ENCODE data around the gene MOBP. TPM values are rescaled to one million over a fixed set of nuclear protein-coding genes. Genes with fewer than 3 reads are reported as not detected.
"Not testable (repeated sequence)": the region's sequence is repeated elsewhere in the genome, so short reads cannot be mapped to it uniquely, and the experiment has no call there.

Gene MOBP
- total RNA-seq, 3 donors from 2014 or later, result under 0.01 TPM; not detected in 2

DNA sequence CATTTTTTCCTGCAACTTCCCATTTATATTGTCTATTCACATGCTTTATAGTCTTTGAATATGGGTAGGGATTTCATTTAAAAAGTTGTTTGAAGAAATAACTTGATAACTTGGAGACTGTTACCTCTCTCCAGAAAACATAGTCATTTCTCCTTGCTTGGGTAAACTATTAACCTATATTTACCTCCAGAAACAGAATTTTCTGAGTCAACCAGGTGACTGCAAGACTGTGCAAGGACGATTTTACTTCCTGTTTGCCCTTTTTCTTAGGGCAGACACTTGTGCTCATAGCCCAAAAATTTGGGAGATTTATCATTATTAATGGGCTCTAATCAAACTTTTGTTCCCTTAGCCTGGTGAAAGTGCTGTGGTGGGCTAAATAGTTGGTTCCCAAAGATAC lies 14.3 kb upstream of the MOBP start:
- Histone ChIP-seq H3K4me3 (no peak overlapping the region), H3K4me1 (no peaks in the 10 kb centered on the region), H3K36me3 (no peaks in the 10 kb centered on the region), H3K27me3 (no peaks in the 10 kb centered on the region), H3K9me3 (no peaks in the 10 kb centered on the region), H3K27ac (no peak overlapping the region)
- no peak for DNase-seq (ENCODE audit: low spot score in 2 of 2)
- TF ChIP-seq, protein P1, sequence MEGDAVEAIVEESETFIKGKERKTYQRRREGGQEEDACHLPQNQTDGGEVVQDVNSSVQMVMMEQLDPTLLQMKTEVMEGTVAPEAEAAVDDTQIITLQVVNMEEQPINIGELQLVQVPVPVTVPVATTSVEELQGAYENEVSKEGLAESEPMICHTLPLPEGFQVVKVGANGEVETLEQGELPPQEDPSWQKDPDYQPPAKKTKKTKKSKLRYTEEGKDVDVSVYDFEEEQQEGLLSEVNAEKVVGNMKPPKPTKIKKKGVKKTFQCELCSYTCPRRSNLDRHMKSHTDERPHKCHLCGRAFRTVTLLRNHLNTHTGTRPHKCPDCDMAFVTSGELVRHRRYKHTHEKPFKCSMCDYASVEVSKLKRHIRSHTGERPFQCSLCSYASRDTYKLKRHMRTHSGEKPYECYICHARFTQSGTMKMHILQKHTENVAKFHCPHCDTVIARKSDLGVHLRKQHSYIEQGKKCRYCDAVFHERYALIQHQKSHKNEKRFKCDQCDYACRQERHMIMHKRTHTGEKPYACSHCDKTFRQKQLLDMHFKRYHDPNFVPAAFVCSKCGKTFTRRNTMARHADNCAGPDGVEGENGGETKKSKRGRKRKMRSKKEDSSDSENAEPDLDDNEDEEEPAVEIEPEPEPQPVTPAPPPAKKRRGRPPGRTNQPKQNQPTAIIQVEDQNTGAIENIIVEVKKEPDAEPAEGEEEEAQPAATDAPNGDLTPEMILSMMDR (IDR thresholded peaks at IDR 0.05), result no peak
- TF ChIP-seq POLR2A (IDR thresholded peaks at IDR 0.05) (no peak), POLR2AphosphoS5 (IDR thresholded peaks at IDR 0.05) (no peak)
- intact Hi-C loops (cut with DNase I; ENCODE audit: low total_unique reads), result no loop called here

DNA sequence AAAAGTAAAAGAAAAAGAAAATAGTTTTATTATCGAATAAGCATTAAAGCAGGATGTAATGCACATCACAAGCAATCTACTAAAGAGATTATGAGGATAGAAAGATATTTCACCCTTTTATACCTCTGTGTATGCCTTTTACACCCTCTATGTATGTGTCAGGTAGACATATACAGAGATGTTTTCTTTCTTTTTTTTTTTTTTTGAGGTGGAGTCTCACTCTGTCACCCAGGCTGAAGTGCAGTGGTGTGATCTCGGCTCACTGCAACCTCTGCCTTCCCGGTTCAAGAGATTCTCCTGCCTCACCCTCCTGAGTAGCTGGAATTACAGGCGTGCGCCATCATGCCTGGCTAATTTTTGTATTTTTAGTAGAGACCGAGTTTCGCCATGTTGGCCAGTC lies 13.6 kb upstream of the MOBP start:
- H3K27ac ChIP-seq; H3K9me3 ChIP-seq; H3K4me3 ChIP-seq; intact Hi-C loops (cut with DNase I; ENCODE audit: low total_unique reads); H3K27me3 ChIP-seq; H3K4me1 ChIP-seq; H3K36me3 ChIP-seq; DNase-seq (ENCODE audit: low spot score in 2 of 2): not testable (repeated sequence)

DNA sequence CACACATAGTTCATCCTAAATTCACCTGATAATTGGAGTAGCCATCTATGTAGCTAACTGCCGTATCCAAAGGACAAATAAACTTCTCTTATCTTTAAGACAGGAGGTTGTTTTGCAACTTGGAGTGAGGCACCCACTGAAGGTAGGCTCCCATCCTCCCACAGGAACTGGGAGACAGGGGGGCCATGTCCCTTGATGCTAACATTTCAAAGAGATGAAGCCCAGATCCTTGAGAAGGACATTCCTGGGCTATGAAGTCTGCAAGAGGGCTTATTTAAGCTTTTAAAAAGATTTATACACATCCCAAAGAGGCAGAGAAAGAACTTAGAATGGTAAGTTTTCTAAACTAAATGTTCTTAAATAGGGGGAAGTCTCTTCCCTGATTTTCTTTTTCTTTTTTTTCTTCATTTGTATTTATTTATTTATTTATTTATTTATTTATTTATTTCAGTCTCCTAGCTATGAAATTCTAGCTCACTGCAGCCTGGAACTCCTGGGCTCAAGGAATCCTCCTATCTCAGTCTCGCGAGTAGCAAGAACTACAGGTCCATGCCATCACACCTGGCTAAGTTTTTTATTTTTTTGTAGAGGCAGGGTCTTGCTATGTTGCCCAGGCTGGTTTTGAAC lies 12.8 kb upstream of the MOBP start:
- intact Hi-C loops (cut with DNase I; ENCODE audit: low total_unique reads), result no loop called here
- Histone ChIP-seq H3K4me1 (no peaks in the 10 kb centered on the region), H3K27me3 (no peaks in the 10 kb centered on the region), H3K9me3 (no peaks in the 10 kb centered on the region), H3K27ac (no peak overlapping the region), H3K4me3 (no peak overlapping the region), H3K36me3 (no peaks in the 10 kb centered on the region)
- TF ChIP-seq, protein P1 (IDR thresholded peaks at IDR 0.05), result no peak
- TF ChIP-seq POLR2A (IDR thresholded peaks at IDR 0.05) (no peak), POLR2AphosphoS5 (IDR thresholded peaks at IDR 0.05) (no peak)
- DNase-seq (ENCODE audit: low spot score in 2 of 2), result no peak

- no peak for DNase-seq (ENCODE audit: low spot score in 2 of 2)
- Histone ChIP-seq H3K27me3 (no peaks in the 10 kb centered on the region), H3K9me3 (no peaks in the 10 kb centered on the region), H3K36me3 (no peaks in the 10 kb centered on the region), H3K4me1 (no peaks in the 10 kb centered on the region), H3K27ac (no peak overlapping the region), H3K4me3 (no peak overlapping the region)
- TF ChIP-seq POLR2A (IDR thresholded peaks at IDR 0.05), result no peak
- TF ChIP-seq, protein P1 (IDR thresholded peaks at IDR 0.05), result no peak
- intact Hi-C loops (cut with DNase I; ENCODE audit: low total_unique reads), result no loop called here
These were observed 11.3 kb upstream of the MOBP start for GRCh38 chr3:39456159-39456558.

DNA sequence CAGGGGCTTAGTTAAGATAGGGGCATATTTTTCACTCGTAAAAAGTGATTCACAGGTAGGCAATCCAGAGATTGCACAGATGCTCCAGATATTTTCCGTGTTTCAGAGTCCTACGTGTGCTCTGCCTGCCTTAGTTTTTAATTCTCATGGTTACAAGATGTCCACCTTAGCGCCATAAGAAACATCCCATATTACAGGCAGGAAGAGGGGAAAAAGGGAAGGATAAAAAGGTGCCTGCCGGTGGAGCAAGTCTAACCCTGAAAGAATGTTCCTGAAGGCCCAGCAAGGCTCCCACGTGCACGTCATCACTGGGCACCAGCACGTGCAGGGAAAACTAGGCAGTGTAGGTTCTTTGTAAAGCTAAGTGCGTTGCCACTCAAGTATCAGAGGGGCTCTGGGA lies 10.1 kb upstream of the MOBP start:
- TF ChIP-seq POLR2AphosphoS5 (IDR thresholded peaks at IDR 0.05) (no peak), POLR2A (IDR thresholded peaks at IDR 0.05) (no peak)
- TF ChIP-seq, protein P1 (IDR thresholded peaks at IDR 0.05), result no peak
- Histone ChIP-seq H3K4me3 (no peak overlapping the region), H3K4me1 (no peaks in the 10 kb centered on the region), H3K27ac (no peak overlapping the region), H3K36me3 (no peaks in the 10 kb centered on the region), H3K9me3 (no peaks in the 10 kb centered on the region), H3K27me3 (no peaks in the 10 kb centered on the region)
- intact Hi-C loops (cut with DNase I; ENCODE audit: low total_unique reads), result no loop called here
- DNase-seq (ENCODE audit: low spot score in 2 of 2), result no peak

- H3K4me1 ChIP-seq; DNase-seq (ENCODE audit: low spot score in 2 of 2); H3K36me3 ChIP-seq; intact Hi-C loops (cut with DNase I; ENCODE audit: low total_unique reads); H3K27ac ChIP-seq; H3K27me3 ChIP-seq; H3K9me3 ChIP-seq; H3K4me3 ChIP-seq: not testable (repeated sequence)
These were observed 8.9 kb upstream of the MOBP start for GRCh38 chr3:39458579-39458978.
